Activated effector memory CD4-positive, alpha-beta T cell treated with Interleukin-2 at 50 U/mL for 16 hours (primary cell): ENCODE measurements around the gene PFKP.
"Not testable (repeated sequence)": the region's sequence is repeated elsewhere in the genome, so short reads cannot be mapped to it uniquely, and the experiment has no call there.

Experiments used
- DNase-seq: peaks from one replicate; pipeline ENCODE4 v3.0.0-alpha.2; 2020

The PFKP gene

DNA sequence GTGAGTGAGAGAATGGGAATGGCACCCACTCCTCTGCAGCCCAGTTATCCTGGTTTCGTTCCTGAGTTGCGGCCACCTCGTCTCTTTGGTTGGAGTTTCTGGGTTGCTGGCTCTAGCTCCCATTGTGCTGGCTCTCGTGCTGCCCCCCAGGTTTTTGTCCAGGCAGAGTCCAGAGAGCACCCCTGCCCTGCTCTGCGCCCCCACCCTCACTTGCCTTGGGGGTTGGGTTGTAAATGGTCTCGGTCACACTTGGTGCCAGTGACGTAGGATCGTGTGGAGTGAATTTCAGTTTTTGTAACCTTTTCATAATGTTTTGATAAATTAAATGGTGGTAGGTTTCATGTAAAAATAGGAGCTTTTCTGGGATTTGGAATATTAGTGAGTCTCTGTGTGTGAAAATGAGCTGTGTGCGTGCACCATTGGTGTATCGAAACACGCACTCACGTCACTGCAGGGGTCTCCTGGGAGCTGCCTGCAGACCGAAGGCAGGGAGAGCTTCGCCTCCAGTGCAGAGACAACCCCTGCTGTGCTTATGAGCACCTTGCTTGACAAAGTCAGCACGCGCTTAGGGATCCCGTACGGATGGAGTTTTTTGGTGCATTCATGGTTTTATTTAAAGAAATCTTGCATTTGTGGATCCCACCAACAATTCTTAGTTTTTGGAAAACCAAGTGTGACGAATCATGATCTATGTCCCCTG lies 32.9 kb downstream of the PFKP start:
- no peak for DNase-seq

DNA sequence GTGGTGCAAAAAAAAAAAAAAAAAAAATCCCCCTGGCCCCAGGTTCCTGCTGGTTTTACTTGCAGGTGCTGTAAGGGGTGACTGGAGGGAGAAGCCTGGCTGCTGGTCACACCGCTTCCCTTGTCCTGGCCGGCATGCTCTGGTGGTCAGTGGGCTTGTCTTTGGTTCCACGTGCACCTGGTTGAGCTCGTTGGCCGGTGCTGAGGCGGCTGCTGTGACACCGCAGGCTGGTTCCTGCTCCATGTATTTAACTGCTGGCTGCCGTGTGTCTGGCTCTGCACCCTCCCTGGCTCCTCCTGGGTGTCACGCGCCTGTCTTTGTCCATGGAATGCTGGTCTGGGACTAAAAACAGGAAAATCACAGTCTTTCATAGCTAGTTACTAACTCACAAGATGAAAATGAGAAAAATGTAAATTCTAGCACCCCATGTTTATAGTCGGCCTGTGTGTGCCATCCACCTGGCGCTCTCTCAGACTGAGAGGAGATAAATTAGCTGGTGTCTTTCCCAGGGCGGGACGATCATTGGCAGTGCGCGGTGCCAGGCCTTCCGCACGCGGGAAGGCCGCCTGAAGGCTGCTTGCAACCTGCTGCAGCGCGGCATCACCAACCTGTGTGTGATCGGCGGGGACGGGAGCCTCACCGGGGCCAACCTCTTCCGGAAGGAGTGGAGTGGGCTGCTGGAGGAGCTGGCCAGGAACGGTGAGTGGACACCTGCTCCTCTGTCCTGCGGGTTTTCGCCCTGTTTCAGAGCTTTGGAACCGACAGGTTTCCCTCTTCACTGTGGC lies 33.7 kb downstream of the PFKP start:
- DNase-seq, result no peak

DNA sequence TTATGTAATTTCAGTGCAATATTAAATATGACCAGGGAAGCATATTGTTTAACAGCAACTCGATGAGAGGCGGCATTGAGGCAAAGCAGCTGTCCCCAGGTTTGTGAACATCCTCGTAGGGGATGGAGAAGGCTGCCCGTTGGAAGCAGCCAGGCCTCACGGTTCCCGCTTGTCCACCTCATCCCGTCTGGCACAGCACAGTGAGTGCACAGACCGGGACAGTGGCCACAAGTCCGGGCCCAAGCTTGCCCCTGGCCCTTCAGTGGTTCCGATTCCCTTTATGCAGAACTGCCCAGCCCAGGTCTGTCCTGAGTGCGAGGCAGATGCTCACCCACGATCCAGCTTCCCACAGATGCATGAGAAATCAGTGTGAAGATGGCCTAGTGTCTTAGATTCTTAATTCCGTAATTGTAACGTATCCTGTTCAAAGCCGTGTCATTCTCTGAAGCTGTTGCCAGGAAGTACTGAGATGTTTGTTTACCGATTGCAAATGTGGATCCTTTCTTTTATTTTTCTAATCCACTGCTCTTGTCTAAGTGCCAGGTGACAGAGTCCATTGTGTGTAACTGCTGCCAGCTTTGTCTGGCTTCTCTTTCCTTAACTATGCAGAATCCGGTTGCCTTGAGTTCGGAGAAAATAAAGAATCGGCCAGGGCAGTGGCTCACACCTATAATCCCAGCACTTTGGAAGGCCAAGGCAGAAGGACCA lies 35.5 kb downstream of the PFKP start:
- DNase-seq, result no peak

DNA sequence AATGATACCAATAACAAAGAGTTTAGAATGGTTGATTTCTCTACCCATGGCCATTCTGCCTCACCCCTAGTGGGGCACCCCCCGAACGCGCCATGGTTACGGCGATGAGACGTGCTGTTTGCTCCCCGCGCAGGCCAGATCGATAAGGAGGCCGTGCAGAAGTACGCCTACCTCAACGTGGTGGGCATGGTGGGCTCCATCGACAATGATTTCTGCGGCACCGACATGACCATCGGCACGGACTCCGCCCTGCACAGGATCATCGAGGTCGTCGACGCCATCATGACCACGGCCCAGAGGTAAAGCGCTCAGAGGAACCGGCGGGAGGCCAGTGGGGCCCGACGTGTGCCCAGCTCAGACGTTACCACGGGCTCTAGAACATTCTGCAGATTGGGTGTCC lies 36.3 kb downstream of the PFKP start:
- no peak for DNase-seq

DNA sequence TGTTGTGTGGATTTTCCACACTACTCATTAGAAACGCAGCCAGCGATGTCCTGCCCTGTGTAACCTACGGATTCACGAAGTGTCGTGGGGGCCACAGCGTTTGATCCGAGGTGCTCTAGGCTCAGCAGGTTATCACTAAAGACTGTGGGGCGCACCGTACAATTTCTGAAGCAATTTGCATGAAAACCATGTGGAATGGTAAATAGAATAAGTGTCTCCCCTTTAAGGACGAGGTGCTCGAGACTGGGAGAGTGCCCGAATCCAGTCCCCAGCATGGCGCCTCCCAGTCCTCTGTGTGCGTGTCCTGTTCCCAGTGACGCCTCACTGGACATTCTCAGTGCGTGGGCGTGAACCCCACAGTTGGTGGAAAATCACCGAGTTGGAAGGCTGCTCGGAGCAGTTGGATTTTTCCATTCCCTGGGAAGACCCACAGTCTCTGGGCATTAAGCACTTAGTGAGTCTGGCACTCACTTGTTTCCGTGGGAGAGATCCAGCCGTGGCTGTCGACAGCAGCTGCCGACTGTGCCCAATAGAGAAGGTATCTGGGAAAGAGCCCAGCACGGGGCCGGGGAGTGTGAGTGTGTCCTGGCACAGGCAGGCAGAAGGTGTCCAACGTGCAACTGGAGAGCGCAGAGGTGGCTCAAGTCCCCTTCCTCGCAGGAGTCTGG lies 37.0 kb downstream of the PFKP start:
- no peak for DNase-seq

DNA sequence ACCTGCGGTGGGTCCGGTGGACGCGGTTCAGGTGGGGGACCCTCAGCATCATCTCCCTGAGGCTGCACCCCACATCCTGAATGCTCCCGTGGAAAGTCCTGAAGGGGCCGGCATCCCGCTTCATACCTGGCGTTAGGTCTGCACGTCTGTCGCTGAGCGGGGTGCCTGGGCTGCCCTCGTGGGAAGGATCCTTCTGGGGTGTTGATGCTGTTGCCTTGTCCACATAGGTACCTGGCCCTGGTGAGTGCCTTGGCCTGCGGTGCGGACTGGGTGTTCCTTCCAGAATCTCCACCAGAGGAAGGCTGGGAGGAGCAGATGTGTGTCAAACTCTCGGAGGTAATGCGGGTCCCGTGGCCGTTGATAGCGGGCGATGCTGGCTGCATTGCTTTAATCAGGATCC lies 37.8 kb downstream of the PFKP start:
- no peak for DNase-seq

DNA sequence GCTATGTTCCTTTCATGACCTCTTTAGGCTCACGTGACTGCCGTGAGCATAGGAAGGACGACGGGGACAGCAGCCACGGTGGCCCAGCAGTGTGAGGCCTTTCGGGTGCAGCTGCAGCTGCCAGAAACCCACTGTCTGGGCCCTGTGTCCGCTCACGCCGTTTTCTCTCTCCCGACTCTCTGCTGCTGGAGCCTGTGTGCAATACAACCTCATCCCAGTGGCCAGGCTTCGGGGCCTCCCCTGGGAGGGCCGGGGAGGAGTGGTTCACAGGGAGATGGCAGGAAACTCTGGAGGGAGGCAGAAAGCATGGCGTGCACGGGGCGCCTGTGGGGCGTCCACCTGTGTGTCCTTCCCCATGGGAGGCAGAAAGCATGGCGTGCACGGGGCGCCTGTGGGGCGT lies 38.6 kb downstream of the PFKP start:
- DNase-seq, result no peak

DNA sequence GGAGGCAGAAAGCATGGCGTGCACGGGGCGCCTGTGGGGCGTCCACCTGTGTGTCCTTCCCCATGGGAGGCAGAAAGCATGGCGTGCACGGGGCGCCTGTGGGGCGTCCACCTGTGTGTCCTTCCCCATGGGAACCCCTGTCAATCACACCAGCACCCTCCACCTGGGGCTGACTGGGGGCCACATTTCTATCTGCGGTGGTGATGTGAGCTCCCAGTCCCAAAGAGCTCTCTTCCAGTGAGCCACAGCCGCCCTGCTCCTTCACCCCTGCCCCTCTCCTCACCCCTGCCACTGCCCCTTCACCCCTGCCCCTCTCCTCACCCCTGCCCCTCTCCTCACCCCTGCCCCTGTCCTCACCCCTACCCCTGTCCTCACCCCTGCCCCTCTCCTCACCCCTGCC lies 39.0 kb downstream of the PFKP start:
- DNase-seq, result not testable (repeated sequence)

DNA sequence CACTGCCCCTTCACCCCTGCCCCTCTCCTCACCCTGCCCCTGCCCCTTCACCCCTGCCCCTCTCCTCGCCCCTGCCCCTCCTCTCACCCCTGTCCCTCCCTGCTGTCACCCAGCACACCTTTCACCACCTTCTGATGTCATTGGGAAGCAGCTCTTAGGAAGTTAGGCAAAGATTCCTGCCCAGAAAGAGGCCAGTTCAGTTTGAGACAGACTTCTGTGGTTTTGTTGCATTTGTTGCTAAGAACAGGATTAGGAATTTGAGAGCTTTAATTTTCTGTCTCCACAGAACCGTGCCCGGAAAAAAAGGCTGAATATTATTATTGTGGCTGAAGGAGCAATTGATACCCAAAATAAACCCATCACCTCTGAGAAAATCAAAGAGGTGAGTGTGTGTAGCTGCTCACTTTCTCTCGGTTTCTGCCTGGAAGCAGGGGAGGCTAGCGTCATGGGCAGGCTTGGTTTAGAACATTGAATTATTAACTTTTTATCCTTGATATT lies 39.6 kb downstream of the PFKP start:
- DNase-seq, result no peak

DNA sequence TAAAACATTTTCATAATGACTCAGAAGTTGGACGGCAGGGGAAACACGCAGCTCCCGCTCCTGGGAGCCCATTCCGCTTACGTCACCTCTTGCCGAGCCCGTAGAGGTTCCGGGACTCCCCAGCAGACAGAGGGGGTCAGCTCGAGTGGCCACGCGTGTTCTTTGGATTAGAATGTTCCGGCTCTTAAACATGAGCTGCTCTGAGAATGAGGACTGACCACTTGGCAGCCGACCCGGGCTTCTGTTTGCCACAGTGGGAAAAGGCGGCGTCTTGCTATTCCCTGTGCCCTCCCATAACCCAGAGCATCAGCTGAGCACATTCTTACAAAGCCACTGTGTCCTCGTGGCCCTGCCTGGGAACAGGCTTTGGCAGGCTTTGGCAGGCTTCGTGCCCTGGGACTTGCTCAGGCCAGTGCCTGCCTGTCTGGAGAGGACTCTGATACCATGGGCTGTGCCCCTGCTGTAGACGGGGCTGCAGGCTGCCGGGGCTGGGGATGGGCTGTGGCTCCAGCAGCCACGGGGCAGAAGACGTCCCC lies 40.1 kb downstream of the PFKP start:
- DNase-seq, result no peak

DNA sequence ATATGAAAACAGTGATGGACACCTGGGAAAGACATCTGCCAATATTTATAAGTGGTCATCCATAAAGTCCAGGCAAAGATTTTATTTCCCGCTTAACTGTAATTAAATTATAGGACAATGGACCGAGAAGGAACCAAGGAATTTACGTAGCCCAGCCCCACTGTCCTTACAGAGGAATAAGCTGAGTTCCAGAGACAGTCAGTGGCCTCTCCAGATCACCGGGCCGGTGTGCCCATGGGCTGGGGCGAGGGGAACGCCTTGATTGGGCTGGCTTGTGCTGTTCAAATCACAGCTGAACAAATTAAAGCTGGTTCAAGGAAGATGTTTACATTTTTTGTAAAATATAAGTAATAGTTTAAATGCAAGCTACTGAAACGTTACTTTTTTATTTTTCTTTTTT lies 40.7 kb downstream of the PFKP start:
- DNase-seq, result no peak

DNA sequence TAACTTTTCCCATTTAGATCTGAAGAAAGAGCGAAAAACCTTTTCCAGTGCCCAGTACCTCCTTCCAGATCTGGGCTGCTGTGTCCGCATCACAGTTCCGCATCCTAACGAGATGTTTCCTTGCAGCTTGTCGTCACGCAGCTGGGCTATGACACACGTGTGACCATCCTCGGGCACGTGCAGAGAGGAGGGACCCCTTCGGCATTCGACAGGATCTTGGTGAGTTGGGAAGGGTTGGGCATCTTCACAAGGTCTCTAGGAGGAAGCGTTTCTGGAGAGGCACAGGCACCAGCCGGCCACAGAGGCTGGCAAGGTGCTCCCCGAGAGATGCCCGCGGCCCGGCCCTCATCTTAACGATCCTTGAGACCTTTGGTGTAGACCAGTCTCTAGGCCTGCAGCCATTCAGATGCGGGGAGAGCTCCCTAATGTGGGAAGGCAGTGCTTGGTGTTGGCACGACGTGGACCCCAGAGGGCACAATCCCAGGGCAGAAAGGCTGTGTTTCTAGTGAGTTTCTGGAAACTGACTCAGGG lies 41.3 kb downstream of the PFKP start:
- no peak for DNase-seq

DNA sequence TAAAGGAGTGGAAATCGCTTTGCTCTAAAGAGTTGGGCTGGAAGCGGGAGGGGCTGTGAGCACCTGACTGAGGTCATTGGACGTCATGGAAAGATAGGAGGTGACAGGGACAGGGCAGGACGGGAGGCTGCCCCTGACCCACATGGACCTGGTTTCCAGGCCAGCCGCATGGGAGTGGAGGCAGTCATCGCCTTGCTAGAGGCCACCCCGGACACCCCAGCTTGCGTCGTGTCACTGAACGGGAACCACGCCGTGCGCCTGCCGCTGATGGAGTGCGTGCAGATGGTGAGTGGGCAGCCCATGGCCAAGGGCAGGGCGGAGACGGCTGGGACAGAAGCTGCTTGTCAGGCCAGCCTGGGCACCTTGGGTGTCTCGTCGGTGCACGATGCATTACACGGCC lies 41.8 kb downstream of the PFKP start:
- DNase-seq, result no peak

DNA sequence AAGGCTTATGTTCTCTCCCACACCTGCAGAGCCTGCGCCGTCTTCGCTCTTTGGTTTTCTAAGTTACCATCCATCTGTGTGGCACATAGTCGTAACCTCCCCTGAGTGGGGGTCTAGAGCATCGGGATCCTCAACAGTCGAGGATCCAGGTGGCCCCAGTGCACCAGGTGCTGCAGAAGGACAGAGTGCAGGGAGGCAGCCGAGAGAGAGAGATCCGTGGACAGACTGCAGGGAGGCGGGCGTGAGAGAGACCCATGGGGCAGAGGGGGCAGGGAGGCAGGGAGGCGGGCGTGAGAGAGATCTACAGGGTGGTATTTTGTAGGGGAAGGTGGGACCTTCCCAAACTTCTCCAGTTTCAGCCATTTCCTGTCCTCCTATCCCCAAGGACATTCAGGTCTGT lies 42.3 kb downstream of the PFKP start:
- DNase-seq, result no peak

DNA sequence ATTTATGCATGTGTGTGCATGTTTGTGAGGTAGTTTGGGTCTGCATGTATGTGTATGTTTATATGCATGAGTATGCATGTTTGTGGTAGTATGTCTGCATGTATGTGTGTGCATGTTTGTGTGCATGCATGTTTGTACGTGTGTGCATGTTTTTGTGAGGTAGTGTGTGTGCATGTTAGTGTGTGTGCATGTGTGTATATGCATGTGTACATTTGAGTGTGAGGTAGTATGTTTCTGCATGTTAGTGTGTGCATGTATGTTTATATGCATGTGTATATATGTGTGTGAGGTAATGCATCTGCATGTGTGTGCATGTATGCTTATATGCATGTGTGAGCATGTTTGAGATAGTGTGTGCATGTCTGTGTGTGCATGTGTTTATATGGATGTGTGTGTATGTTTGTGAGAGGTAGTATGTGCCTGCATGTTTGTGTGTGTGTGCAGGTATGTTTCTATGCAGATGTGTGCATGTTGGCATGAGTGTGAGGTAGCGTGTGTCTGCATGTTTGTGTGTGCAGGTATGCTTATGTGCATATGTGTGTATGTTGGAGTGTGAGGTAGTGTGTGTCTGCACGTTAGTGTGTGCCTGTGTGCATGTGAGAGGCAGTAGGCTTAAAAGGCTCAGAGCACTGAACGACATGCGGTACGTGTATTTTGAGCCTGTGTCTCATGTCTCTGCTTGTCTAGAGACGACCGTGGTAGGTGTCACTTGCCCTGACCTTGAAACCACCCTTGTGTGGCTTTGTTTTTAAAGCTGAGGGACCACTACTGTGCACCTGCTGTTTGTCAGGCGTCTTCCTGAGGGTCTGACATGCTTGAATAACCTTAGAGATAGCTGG lies 43.7 kb downstream of the PFKP start:
- no peak for DNase-seq

DNA sequence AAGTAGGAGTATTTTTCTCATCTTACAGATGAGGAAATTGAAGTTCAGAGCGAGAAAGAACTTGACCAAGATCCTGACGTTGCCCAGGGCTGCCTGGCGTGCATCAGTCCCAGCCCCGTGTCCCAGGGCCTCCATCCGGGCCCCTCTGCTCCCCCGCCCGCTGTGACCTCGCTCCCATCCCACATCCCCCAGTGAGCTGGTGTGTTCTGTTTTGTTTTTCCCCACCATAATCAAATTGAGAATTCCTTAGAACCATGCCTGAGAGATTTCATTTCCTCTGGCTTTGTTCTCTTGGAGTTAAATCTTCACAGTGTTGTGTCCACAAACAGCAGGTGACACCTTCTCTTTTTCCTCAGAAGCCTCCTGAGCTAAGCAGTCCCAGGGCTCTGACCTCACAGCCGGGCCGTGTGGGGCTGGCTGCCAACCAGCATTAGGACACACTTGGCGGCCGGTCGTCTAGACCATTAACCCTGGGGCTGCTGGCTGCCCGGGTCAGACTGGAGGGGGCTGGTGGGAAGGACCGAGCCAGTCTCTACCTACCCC lies 44.3 kb downstream of the PFKP start:
- DNase-seq, result no peak

DNA sequence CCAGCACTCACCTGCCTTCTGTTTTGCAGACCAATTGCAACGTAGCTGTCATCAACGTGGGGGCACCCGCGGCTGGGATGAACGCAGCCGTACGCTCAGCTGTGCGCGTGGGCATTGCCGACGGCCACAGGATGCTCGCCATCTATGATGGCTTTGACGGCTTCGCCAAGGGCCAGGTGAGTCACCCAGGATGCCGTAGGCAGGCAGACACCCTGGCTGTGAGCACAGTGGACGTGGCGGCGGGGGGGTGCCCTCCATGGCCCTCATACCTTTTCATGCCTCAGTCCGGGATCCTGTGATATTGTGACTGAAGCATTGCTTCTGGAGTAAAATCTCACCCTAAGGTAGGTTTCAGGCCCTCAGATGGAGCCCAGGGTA lies 46.0 kb downstream of the PFKP start:
- no peak for DNase-seq

DNA sequence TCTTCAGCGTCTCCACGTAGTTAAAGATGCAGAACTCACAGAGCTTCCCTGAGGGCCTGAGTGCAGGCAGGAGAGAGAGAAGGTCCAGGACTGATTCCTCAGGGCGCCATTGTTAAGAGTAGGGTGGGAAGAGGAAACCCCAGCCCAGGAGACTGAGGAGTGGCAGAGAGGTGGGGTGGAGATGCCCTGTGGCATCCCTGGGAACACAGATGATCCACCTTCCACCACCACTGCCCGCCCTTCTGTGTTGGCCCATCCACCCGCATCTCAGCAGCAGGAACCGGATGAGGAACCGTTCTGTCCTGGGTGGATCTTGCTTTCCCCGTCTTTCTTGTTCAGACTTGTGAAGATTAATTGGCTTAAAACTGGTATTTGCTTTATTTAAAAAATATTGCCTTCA lies 48.3 kb downstream of the PFKP start:
- DNase-seq, result no peak

DNA sequence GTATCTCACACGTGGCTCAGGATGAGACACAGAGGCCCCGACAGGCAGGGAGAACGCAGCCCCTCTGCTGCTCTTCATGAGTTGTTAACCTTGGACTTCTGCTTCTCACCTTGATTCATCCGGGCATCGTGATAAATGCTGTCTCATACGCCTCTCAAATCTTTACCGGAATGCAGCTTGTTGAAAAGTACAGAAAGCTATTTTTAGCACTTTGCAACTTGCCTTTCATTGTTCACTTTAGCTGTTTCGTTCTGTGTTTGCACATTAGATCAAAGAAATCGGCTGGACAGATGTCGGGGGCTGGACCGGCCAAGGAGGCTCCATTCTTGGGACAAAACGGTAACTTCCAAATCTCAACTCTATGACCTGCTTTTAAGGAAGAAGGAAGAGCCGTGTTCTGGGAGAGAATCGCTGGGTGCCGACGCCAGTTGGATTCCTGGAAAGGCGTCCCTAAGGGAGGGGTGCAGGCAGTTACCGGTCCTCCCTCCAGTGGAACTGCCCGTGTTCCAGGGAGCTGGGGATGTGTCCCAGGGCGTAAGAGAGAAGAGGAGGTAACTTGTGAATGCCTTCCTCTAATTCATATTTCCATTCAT lies 49.3 kb downstream of the PFKP start:
- no peak for DNase-seq

DNA sequence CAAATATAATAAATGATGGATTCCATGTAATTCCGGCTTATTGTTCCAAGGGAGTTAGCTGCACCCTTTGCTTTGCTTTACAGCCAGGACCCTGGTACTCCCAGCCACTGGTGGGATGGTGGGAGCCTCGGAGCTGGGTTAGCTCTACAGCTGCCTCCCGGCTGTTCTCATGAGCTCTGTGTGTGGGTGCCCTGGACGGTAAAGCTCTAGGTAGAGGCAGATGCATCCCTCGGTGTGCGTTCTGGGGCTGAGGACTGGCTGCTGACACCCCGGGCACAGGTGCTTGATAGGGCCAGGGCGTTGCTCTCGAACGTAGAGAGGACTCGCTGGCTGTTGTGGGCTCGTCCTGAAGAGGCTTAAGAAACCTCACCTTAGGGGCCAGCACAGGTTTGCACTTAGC lies 50.1 kb downstream of the PFKP start:
- no peak for DNase-seq

DNA sequence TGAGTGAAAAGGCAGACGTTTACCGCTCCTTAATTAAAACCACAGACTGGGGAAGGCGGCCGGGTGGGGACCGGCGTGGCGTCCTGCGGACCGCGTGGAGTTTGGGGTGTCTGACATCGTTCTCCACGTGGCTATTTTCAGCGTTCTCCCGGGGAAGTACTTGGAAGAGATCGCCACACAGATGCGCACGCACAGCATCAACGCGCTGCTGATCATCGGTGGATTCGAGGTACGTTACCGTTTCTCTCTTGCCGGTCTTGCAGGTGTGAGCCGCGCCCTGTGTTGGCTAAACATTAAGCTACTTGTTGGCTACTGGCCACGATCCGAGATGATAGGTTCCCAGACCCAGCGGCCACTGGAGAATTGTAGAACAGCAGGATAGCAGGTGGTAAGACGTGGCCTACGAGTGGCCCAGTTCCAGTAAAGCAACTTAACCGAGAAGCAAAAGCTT lies 51.3 kb downstream of the PFKP start:
- no peak for DNase-seq
